Dermis microvascular lymphatic vessel endothelial cell (primary cell): ENCODE measurements around the gene LY6G6D. TPM values are rescaled to one million over a fixed set of nuclear protein-coding genes. Genes with fewer than 3 reads are reported as not detected.

Experiments
- DNase-seq, 2 donors: peaks; one replicate each; pipeline versions ENCODE4 v3.0.0 to v3.0.0-alpha.2; 2010; ENCODE audit warnings: low read depth in 2 of 2
- total RNA-seq: library from RNA; depleted of rRNA; stranded (reverse); fragments of >200 nt; gene quantifications from 2 replicates; pipeline ENCODE4 v1.2.1, GENCODE V29; 2014

The LY6G6D gene
- total RNA-seq, 1 donor from 2014 or later = not detected

- peak; percentile 63 to 89 for DNase-seq
Measured at GRCh38 chr6:31763619-31763940, 48.4 kb downstream of the LY6G6D start.

GRCh38 chr6:31764198-31764597 is 49.0 kb downstream of the LY6G6D start:
- DNase-seq = no peak

- DNase-seq = no peak
Measured at GRCh38 chr6:31765559-31765909, 50.4 kb downstream of the LY6G6D start.

GRCh38 chr6:31765910-31766794 is 51.0 kb downstream of the LY6G6D start:
- peak in 1 of 2 donors; percentile 45 for DNase-seq

- no peak for DNase-seq
Measured at GRCh38 chr6:31767096-31767645, 52.0 kb downstream of the LY6G6D start.

Other genes starting within 250 kb of the LY6G6D start
- 6.8 and 8.3 TPM in 2 replicates for gene MICB, start 217.2 kb upstream of the LY6G6D start, total RNA-seq
- not detected in 2 replicates for gene MCCD1, start 186.4 kb upstream of the LY6G6D start, total RNA-seq
- 318 and 410 TPM in 2 replicates for gene DDX39B, start 173.3 kb upstream of the LY6G6D start, total RNA-seq
- gene ATP6V1G2, start 168.7 kb upstream of the LY6G6D start, total RNA-seq = 0.13 TPM in 1 of 2 replicates, not detected in the other
- 19.8 and 24.7 TPM in 2 replicates for gene NFKBIL1, start 167.7 kb upstream of the LY6G6D start, total RNA-seq
- not detected in 2 replicates for gene LTA, start 143.1 kb upstream of the LY6G6D start, total RNA-seq
- gene TNF, start 139.8 kb upstream of the LY6G6D start, total RNA-seq = not detected in 2 replicates
- gene LTB, start 132.9 kb upstream of the LY6G6D start, total RNA-seq = 6.4 and 11.8 TPM in 2 replicates
- gene LST1, start 129.1 kb upstream of the LY6G6D start, total RNA-seq = 0.51 TPM in 1 of 2 replicates, not detected in the other
- not detected in 2 replicates for gene NCR3, start 122.3 kb upstream of the LY6G6D start, total RNA-seq
- gene AIF1, start 100.1 kb upstream of the LY6G6D start, total RNA-seq = 0.13 TPM in 2 replicates
- gene PRRC2A, start 94.6 kb upstream of the LY6G6D start, total RNA-seq = 19.8 and 35.0 TPM in 2 replicates
- 86.7 and 158 TPM in 2 replicates for gene BAG6, start 62.7 kb upstream of the LY6G6D start, total RNA-seq
- 0.39 and 0.51 TPM in 2 replicates for gene APOM, start 59.5 kb upstream of the LY6G6D start, total RNA-seq
- 15.8 and 22.9 TPM in 2 replicates for gene C6orf47, start 54.6 kb upstream of the LY6G6D start, total RNA-seq
- gene GPANK1, start 50.4 kb upstream of the LY6G6D start, total RNA-seq = 9.0 and 11.5 TPM in 2 replicates
- 76.5 and 99.5 TPM in 2 replicates for gene CSNK2B, start 49.3 kb upstream of the LY6G6D start, total RNA-seq
- gene LY6G5B, start 45.4 kb upstream of the LY6G6D start, total RNA-seq = 0.64 and 2.0 TPM in 2 replicates
- gene LY6G5C, start 34.3 kb upstream of the LY6G6D start, total RNA-seq = 1.2 and 1.9 TPM in 2 replicates
- 43.8 and 59.8 TPM in 2 replicates for gene ABHD16A, start 12.0 kb upstream of the LY6G6D start, total RNA-seq
- not detected in 2 replicates for gene LY6G6F, start 8.5 kb upstream of the LY6G6D start, total RNA-seq
- gene LY6G6C, start 6.4 kb downstream of the LY6G6D start, total RNA-seq = not detected in 2 replicates
- not detected in 2 replicates for gene MPIG6B, start 8.0 kb downstream of the LY6G6D start, total RNA-seq
- gene DDAH2, start 14.0 kb downstream of the LY6G6D start, total RNA-seq = 108 and 125 TPM in 2 replicates
- 464 and 694 TPM in 2 replicates for gene CLIC1, start 21.2 kb downstream of the LY6G6D start, total RNA-seq
- 2.8 and 4.5 TPM in 2 replicates for gene MSH5, start 24.7 kb downstream of the LY6G6D start, total RNA-seq
- 2.0 and 3.3 TPM in 2 replicates for gene SAPCD1, start 47.3 kb downstream of the LY6G6D start, total RNA-seq
- gene VWA7, start 62.0 kb downstream of the LY6G6D start, total RNA-seq = under 0.01 and 0.13 TPM in 2 replicates
- 48.1 and 53.7 TPM in 2 replicates for gene VARS1, start 80.4 kb downstream of the LY6G6D start, total RNA-seq
- gene LSM2, start 91.6 kb downstream of the LY6G6D start, total RNA-seq = 29.5 and 39.2 TPM in 2 replicates
- 1.2 and 1.4 TPM in 2 replicates for gene HSPA1L, start 99.9 kb downstream of the LY6G6D start, total RNA-seq
- gene HSPA1A, start 100.2 kb downstream of the LY6G6D start, total RNA-seq = 67.4 and 81.8 TPM in 2 replicates
- gene HSPA1B, start 112.4 kb downstream of the LY6G6D start, total RNA-seq = 27.6 and 37.1 TPM in 2 replicates
- 50.2 and 73.0 TPM in 2 replicates for gene NEU1, start 147.5 kb downstream of the LY6G6D start, total RNA-seq
- gene SLC44A4, start 163.6 kb downstream of the LY6G6D start, total RNA-seq = under 0.01 TPM in 2 replicates
- gene EHMT2, start 182.3 kb downstream of the LY6G6D start, total RNA-seq = 25.9 and 37.4 TPM in 2 replicates
- 2.2 and 3.0 TPM in 2 replicates for gene ZBTB12, start 186.7 kb downstream of the LY6G6D start, total RNA-seq
- 0.13 TPM in 1 of 2 replicates, not detected in the other for gene C2, start 212.4 kb downstream of the LY6G6D start, total RNA-seq
- gene CFB, start 230.7 kb downstream of the LY6G6D start, total RNA-seq = 0.13 and 0.51 TPM in 2 replicates
- 58.3 and 77.6 TPM in 2 replicates for gene NELFE, start 243.6 kb downstream of the LY6G6D start, total RNA-seq
- 25.4 and 33.5 TPM in 2 replicates for gene SKIC2, start 243.8 kb downstream of the LY6G6D start, total RNA-seq